Duodenal mucosa (tissue), 2 donors: Measurements from ENCODE around the gene ZNF799.
"Not testable (repeated sequence)": the region's sequence is repeated elsewhere in the genome, so short reads cannot be mapped to it uniquely, and the experiment has no call there.

Source experiments
- H3K27ac ChIP-seq: one replicate; pipeline ENCODE4 v1.7.0; 2013; ENCODE audit warnings: low read depth, low read length
- H3K27me3 ChIP-seq, 2 donors: one replicate each; pipeline ENCODE4 v1.7.0; 2013; ENCODE audit warnings: low read length in 2 of 2, control low read depth in 1 of 2; ENCODE audit not compliant: insufficient read depth in 2 of 2, control insufficient read depth in 1 of 2
- H3K36me3 ChIP-seq, 2 donors: one replicate each; pipeline ENCODE4 v1.7.0; 2013; ENCODE audit warnings: low read length in 2 of 2, control low read depth in 1 of 2; ENCODE audit not compliant: insufficient read depth in 2 of 2, control insufficient read depth in 1 of 2
- H3K4me1 ChIP-seq, 2 donors: one replicate each; pipeline ENCODE4 v1.7.0; 2013; ENCODE audit warnings: low read length in 2 of 2, control low read depth in 1 of 2; ENCODE audit not compliant: insufficient read depth in 2 of 2, control insufficient read depth in 1 of 2
- H3K4me3 ChIP-seq, 2 donors: one replicate each; pipeline ENCODE4 v1.7.0; 2013; ENCODE audit warnings: low read length in 2 of 2, low read depth in 1 of 2
- H3K9ac ChIP-seq, 2 donors: one replicate each; pipeline ENCODE4 v1.7.0; 2013; ENCODE audit warnings: low read length in 2 of 2, low read depth in 1 of 2
- H3K9me3 ChIP-seq, 2 donors: one replicate each; pipeline ENCODE4 v1.7.0; 2013; ENCODE audit warnings: low read length in 2 of 2, control low read depth in 1 of 2; ENCODE audit not compliant: control insufficient read depth in 1 of 2

ZNF799 gene

DNA sequence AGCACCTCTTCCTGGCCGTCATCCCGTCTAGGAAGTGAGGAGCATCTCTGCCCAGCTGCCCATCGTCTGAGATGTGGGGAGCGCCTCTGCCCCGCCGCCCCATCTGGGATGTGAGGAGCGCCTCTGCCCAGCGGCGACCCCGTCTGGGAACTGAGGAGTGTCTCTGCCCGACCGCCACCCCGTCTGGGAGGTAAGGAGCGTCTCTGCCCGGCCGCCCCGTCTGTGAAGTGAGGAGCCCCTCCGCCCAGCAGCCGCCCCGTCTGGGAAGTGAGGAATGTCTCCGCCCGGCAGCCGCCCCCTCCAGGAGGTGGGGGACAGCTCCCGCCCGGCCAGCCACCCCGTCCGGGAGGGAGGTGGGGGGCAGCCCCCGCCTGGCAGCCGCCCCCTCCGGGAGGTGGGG lies 38.8 kb downstream of the ZNF799 start:
- H3K27me3 ChIP-seq, H3K9ac ChIP-seq: not testable (repeated sequence)

DNA sequence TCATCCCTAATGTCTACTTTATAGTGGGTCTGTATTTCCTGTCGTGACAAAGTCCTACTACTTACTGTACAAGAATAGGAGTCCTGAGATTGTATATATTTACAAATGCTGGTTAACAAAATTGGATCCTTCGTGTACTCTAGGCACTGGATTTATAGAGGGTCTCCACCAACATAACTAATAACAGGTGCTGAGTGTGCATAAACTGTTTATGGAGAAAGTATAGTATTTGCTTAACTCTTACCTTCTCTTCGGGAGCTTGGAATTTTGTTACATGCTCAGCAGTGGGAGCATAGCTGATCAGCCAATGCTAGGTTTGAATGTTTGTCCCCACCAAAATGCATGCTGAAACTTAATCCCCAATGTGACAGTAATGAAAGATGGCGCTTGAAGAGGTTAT lies 47.7 kb downstream of the ZNF799 start:
- Histone ChIP-seq H3K36me3 (peaks cover 5 to 14% of the 10 kb centered on the region in 2 donors), H3K9me3 (peaks cover 36 to 59% of the 10 kb centered on the region in 2 donors), H3K4me1 (no peaks in the 10 kb centered on the region), H3K9ac (no peak overlapping the region), H3K4me3 (peak overlapping the region in 1 of 2 donors; percentile 16), H3K27ac (no peak overlapping the region), H3K27me3 (no peaks in the 10 kb centered on the region)

More for the DNA sequence above, 38.8 kb downstream of the ZNF799 start:
- H3K27ac ChIP-seq, H3K4me3 ChIP-seq, H3K9me3 ChIP-seq, H3K36me3 ChIP-seq: not testable (repeated sequence)
- H3K4me1 ChIP-seq: peaks cover 0 to 12% of the 10 kb centered on the region in 2 donors

DNA sequence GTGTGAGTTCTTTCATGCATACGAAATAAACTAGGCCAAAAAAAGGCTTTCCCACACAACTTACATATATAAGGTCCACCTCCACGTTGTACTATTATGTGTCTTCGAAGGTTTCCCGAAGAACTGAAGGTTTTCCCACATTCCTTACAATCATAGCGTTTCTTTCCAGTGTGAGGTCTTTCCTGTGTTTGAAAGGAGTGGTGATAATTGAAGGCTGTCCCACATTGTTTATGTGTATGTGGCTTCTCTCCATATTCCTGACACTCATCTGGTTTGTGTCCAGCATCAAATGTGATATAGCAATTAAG lies 50.2 kb downstream of the ZNF799 start:
- H3K9me3 ChIP-seq: peaks cover 34 to 68% of the 10 kb centered on the region in 2 donors
- H3K27ac ChIP-seq: no peak overlapping the region
- H3K27me3 ChIP-seq: no peaks in the 10 kb centered on the region
- no peaks in the 10 kb centered on the region for H3K4me1 ChIP-seq
- peaks cover 5 to 14% of the 10 kb centered on the region in 2 donors for H3K36me3 ChIP-seq
- H3K4me3 ChIP-seq: peak overlapping the region in 1 of 2 donors; percentile 0
- H3K9ac ChIP-seq: no peak overlapping the region

DNA sequence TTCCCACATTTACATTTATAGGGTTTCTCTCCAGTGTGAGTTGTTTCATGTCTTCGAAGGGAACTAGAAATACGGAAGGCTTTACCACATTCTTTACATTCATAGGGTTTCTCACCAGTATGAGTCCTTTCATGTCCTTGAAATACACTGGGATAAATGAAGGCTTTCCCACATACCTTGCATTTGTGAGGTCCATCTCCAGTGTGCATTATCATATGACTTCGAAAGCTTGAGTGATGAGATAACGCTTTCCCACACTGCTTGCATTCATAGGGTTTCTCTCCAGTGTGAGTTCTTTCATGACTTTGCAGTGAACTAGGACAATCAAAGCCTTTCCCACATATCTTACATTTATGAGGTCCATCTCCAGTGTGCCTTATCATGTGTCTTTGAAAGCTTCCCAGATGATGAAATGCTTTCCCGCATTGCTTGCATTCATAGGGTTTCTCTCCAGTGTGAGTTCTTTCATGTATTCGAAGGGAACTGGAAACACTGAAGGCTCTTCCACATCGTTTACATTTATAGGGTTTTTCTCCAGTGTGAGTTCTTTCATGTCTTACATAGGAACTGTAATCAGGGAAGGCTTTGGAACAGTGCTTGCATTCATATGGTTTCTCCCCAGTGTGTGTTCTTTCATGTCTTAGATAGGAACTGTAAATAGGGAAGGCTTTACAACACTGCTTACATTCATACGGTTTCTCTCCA lies 50.7 kb downstream of the ZNF799 start:
- H3K27me3 ChIP-seq: no peaks in the 10 kb centered on the region
- H3K9me3 ChIP-seq: peaks cover 37 to 69% of the 10 kb centered on the region in 2 donors
- H3K36me3 ChIP-seq: peaks cover 5 to 14% of the 10 kb centered on the region in 2 donors
- no peak overlapping the region for H3K27ac ChIP-seq
- H3K4me1 ChIP-seq: no peaks in the 10 kb centered on the region
- peak overlapping the region in 1 of 2 donors; percentile 0 for H3K4me3 ChIP-seq
- no peak overlapping the region for H3K9ac ChIP-seq

- Histone ChIP-seq H3K9ac (no peak overlapping the region), H3K4me1 (no peaks in the 10 kb centered on the region), H3K27ac (no peak overlapping the region), H3K36me3 (peaks cover 5 to 14% of the 10 kb centered on the region in 2 donors), H3K27me3 (no peaks in the 10 kb centered on the region), H3K4me3 (no peak overlapping the region), H3K9me3 (peaks cover 23 to 55% of the 10 kb centered on the region in 2 donors)
Observed at GRCh38 chr19:12346896-12347295, 54.2 kb downstream of the ZNF799 start.

GRCh38 chr19:12345197-12345596 lies 55.9 kb downstream of the ZNF799 start:
- H3K4me1 ChIP-seq: no peaks in the 10 kb centered on the region
- no peak overlapping the region for H3K4me3 ChIP-seq
- no peak overlapping the region for H3K27ac ChIP-seq
- no peaks in the 10 kb centered on the region for H3K27me3 ChIP-seq
- H3K9ac ChIP-seq: no peak overlapping the region
- peaks cover 14 to 39% of the 10 kb centered on the region in 2 donors for H3K9me3 ChIP-seq
- H3K36me3 ChIP-seq: peaks cover 0 to 2% of the 10 kb centered on the region in 2 donors
